CD14-positive monocyte (primary cell): ENCODE measurements around the gene LHPP. TPM values are rescaled to one million over a fixed set of nuclear protein-coding genes. Genes with fewer than 3 reads are reported as not detected.
A peak's percentile ranks its signal among the peaks of the same experiment; 100 is the strongest.

Source experiments
- DNase-seq, 3 donors: peaks; one replicate each; pipeline ENCODE4 v3.0.0-alpha.2; 2011 to 2022
- H2AFZ ChIP-seq: 2 replicates; pipeline ENCODE4 v1.6.0; 2012; ENCODE audit warnings: mild to moderate bottlenecking, low read depth, low read length, inconsistent platforms; ENCODE audit not compliant: insufficient read depth, poor library complexity, severe bottlenecking
- H3K27ac ChIP-seq, 2 donors: 1 replicate in 1 of 2; 2 replicates in 1 of 2; pipeline ENCODE4 v1.5.1; 2012 to 2013; ENCODE audit warnings: low read length in 2 of 2, control low read depth in 1 of 2, inconsistent platforms in 1 of 2, low read depth in 1 of 2, mild to moderate bottlenecking in 1 of 2
- H3K27me3 ChIP-seq, 2 donors: one replicate each; pipeline versions ENCODE4 v1.6.0 to v1.6.1; 2011 to 2013; ENCODE audit warnings: low read length in 2 of 2; ENCODE audit not compliant: control insufficient read depth in 2 of 2, insufficient read depth in 2 of 2
- H3K36me3 ChIP-seq, 2 donors: replicated peaks in 1 of 2; 1 replicate in 1 of 2; 2 replicates in 1 of 2; pipeline versions ENCODE4 v1.5.1 to v1.6.1; 2012 to 2013; ENCODE audit warnings: low read length in 2 of 2, control low read depth in 1 of 2, inconsistent platforms in 1 of 2, mild to moderate bottlenecking in 1 of 2; ENCODE audit not compliant: insufficient read depth in 2 of 2, control insufficient read depth in 1 of 2
- H3K4me1 ChIP-seq, 2 donors: 1 replicate in 1 of 2; 2 replicates in 1 of 2; pipeline versions ENCODE4 v1.5.1 to v1.6.1; 2012 to 2013; ENCODE audit warnings: low read length in 2 of 2, control low read depth in 1 of 2, inconsistent platforms in 1 of 2, mild to moderate bottlenecking in 1 of 2, moderate library complexity in 1 of 2; ENCODE audit not compliant: insufficient read depth in 2 of 2, control insufficient read depth in 1 of 2
- H3K4me2 ChIP-seq: replicated peaks from 2 replicates; pipeline ENCODE3; 2012; ENCODE audit warnings: low read length, moderate library complexity, mild to moderate bottlenecking; ENCODE audit not compliant: poor library complexity, severe bottlenecking; ENCODE audit errors: extremely low read depth
- H3K4me3 ChIP-seq, 3 experiments: fragments of 200-600 bp in 1 of 3; sonication (generic) in 1 of 3; replicated peaks in 1 of 3; 1 replicate in 2 of 3; 2 replicates in 1 of 3; pipeline ENCODE4 v1.5.1; 2011 to 2013; ENCODE audit warnings: low read length in 3 of 3, mild to moderate bottlenecking in 3 of 3, control low read depth in 2 of 3, low read depth in 2 of 3, inconsistent platforms in 1 of 3, moderate library complexity in 1 of 3
- H3K79me2 ChIP-seq: 2 replicates; pipeline ENCODE4 v1.6.0; 2012; ENCODE audit warnings: mild to moderate bottlenecking, control low read depth, inconsistent platforms, low read length, moderate library complexity; ENCODE audit not compliant: insufficient read depth
- H3K9ac ChIP-seq: 2 replicates; pipeline ENCODE4 v1.6.0; 2017; ENCODE audit warnings: low read length, mild to moderate bottlenecking; ENCODE audit not compliant: insufficient read depth, poor library complexity, severe bottlenecking
- H3K9me3 ChIP-seq, 2 donors: replicated peaks in 1 of 2; 1 replicate in 1 of 2; 2 replicates in 1 of 2; pipeline versions ENCODE4 v1.5.1 to v1.6.1; 2012 to 2013; ENCODE audit warnings: low read length in 2 of 2, control low read depth in 1 of 2; ENCODE audit not compliant: control insufficient read depth in 1 of 2, insufficient read depth in 1 of 2
- H4K20me1 ChIP-seq: 2 replicates; pipeline ENCODE4 v1.6.0; 2012; ENCODE audit warnings: mild to moderate bottlenecking, low read length, control low read depth, moderate library complexity; ENCODE audit not compliant: insufficient read depth
- H3K27ac Mint-ChIP-seq, 7 donors: one replicate each; pipeline ENCODE4 v1.8.0; 2020; ENCODE audit warnings: mild to moderate bottlenecking in 7 of 7, mixed read lengths in 7 of 7, moderate library complexity in 6 of 7, inconsistent platforms in 2 of 7
- H3K27me3 Mint-ChIP-seq, 3 donors: one replicate each; pipeline ENCODE4 v1.8.0; 2021 to 2022; ENCODE audit warnings: low read depth in 3 of 3, mild to moderate bottlenecking in 3 of 3, mixed read lengths in 3 of 3, moderate library complexity in 3 of 3, inconsistent platforms in 1 of 3
- H3K36me3 Mint-ChIP-seq, 2 donors: one replicate each; pipeline ENCODE4 v1.8.0; 2020; ENCODE audit warnings: mixed read lengths in 2 of 2, inconsistent platforms in 1 of 2, mild to moderate bottlenecking in 1 of 2
- H3K4me1 Mint-ChIP-seq: one replicate; pipeline ENCODE4 v1.8.0; 2020; ENCODE audit warnings: mild to moderate bottlenecking, mixed read lengths
- H3K4me3 Mint-ChIP-seq, 2 donors: one replicate each; pipeline ENCODE4 v1.8.0; 2020; ENCODE audit warnings: mild to moderate bottlenecking in 2 of 2, mixed read lengths in 2 of 2, moderate library complexity in 1 of 2
- H3K9me3 Mint-ChIP-seq, 7 donors: one replicate each; pipeline ENCODE4 v1.8.0; 2020 to 2022; ENCODE audit warnings: mixed read lengths in 7 of 7, mild to moderate bottlenecking in 6 of 7, moderate library complexity in 6 of 7, inconsistent platforms in 2 of 7
- WGBS: methylation state at CpG from one replicate; pipeline ENCODE4 v1.1.5; 2013; ENCODE audit warnings: missing lambda C conversion rate; ENCODE audit not compliant: insufficient coverage; 5-methylcytosine and 5-hydroxymethylcytosine counted together
- intact Hi-C, 2 donors: fragments of 100-400 bp; cut with micrococcal nuclease; formaldehyde crosslinking; loops; one replicate each; pipeline versions ENCODE4 v1.15.0 to v1.15.1; 2023
- polyA plus RNA-seq, 3 donors: library from polyadenylated mRNA; depleted of rRNA in 1 of 3; unstranded in 2 of 3; stranded (reverse) in 1 of 3; fragments of 300-500 nt in 2 of 3; fragments of >200 nt in 1 of 3; fragmentation: Illumina TruSeq in 2 of 3; gene quantifications; 1 replicate in 2 of 3; 2 replicates in 1 of 3; pipeline ENCODE4 v1.2.3, GENCODE V29; 2012 to 2021
- TF ChIP-seq, protein P1 (sequence below): fragments of 200-600 bp; IDR thresholded peaks from one replicate; pipeline ENCODE4 v1.8.0; 2022; ENCODE audit warnings: antibody characterized with exemption, mild to moderate bottlenecking

Gene LHPP
- polyA plus RNA-seq, 3 donors: 15.2 to 20.6 (median 19.5) TPM

DNA sequence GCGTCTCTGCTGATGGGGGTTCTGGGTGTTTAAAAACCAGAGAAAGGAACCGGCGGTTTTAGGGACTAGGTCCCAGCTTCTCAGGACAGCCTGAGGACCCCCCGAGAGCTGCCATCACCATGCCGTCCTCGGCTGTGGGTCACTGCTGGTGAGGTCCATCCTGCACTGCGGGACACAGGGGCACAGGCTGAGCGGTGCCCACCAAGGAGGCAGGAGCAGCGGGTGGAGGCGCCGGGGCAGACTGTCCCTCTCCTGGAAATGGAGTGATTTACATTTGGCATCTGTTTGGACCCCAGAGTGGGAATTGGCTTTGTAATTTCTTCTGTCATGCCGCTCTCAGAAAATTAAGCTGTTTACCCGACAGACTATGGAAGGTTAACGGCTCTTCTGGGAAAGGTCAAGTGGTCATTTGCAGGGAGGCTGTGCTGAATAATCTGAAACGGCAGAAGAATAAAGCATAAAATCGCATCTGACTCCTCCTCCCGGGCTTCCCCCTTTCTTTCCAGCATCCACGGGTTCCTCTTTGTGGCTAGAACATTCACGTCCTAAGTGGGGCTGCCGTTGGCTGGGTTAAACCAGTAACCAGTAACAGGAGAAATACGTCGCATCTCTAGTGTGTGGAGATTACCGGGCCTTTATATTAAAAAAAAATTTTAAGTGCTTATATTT lies 31.7 kb downstream of the LHPP start:
- peaks cover 26 to 30% of the 10 kb centered on the region in 2 donors for H3K36me3 Mint-ChIP-seq
- peak overlapping the region; percentile 30 to 89 (median 74) for H3K27ac Mint-ChIP-seq
- H3K9me3 Mint-ChIP-seq: no peaks in the 10 kb centered on the region
- no peak overlapping the region for H3K9ac ChIP-seq
- TF ChIP-seq, protein P1, sequence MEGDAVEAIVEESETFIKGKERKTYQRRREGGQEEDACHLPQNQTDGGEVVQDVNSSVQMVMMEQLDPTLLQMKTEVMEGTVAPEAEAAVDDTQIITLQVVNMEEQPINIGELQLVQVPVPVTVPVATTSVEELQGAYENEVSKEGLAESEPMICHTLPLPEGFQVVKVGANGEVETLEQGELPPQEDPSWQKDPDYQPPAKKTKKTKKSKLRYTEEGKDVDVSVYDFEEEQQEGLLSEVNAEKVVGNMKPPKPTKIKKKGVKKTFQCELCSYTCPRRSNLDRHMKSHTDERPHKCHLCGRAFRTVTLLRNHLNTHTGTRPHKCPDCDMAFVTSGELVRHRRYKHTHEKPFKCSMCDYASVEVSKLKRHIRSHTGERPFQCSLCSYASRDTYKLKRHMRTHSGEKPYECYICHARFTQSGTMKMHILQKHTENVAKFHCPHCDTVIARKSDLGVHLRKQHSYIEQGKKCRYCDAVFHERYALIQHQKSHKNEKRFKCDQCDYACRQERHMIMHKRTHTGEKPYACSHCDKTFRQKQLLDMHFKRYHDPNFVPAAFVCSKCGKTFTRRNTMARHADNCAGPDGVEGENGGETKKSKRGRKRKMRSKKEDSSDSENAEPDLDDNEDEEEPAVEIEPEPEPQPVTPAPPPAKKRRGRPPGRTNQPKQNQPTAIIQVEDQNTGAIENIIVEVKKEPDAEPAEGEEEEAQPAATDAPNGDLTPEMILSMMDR: no peak
- H3K27me3 ChIP-seq: no peaks in the 10 kb centered on the region
- H3K36me3 ChIP-seq: peaks cover 0 to 5% of the 10 kb centered on the region in 2 donors
- no peak overlapping the region for H3K27ac ChIP-seq
- H3K27me3 Mint-ChIP-seq: peaks cover 0 to 2% (median 0%) of the 10 kb centered on the region in 3 donors
- H3K4me2 ChIP-seq: peak overlapping the region; percentile 71
- DNase-seq: peak; percentile 35 to 63 (median 48)
- no peak overlapping the region for H2AFZ ChIP-seq
- intact Hi-C loops: no loop called here
- H3K9me3 ChIP-seq: no peaks in the 10 kb centered on the region
- H3K4me1 Mint-ChIP-seq: peaks cover 19% of the 10 kb centered on the region
- 67% methylated on average over 13 of the region's 23 CpGs for WGBS
- H3K4me3 Mint-ChIP-seq: peak overlapping the region; percentile 70 to 81
- no peaks in the 10 kb centered on the region for H3K79me2 ChIP-seq
- H3K4me3 ChIP-seq: peak overlapping the region; percentile 36 to 66 (median 38)
- H4K20me1 ChIP-seq: no peaks in the 10 kb centered on the region
- peaks cover 12 to 17% of the 10 kb centered on the region in 2 donors for H3K4me1 ChIP-seq

DNA sequence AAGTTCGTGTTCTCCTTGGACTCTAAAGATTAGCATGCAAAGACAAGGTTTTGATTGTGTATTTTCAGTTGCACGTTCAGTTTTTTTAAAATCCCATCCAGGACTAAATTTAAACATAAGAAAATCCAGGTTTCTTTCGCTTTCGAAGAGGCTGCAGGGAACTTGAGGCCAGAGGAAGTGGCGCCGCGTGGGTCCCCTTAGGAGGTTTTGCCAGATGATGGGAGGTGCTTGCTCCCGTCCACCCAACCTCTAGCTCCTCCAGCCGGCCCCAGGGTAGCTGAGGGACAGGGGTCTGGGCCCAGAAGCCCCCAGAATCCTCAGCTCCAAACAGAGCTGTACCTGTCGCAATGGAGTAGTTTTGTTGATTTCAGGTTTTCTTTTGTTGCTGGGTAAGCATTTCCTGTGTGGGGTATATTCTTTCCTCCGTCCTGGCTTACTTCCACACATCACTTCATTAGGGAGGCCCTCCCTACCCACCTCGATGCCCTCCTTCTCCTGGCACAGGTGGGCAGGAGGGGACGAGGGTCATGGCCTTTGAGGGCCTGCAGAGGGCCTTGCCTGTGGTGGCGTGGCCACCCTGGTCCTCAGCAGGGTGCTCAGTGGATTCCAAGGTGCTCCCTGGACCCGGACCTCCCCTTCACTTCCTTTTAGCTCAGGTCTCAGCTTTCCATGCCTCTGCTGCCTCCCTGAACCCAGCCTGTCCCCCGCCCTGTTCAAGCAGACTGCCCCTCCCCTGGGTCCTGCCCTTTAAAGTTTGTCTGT lies 32.6 kb downstream of the LHPP start:
- WGBS: 77% methylated on average over 2 of the region's 16 CpGs
- Histone ChIP-seq H3K4me3 (peak overlapping the region; percentile 36 to 66 (median 38)), H2AFZ (peak overlapping the region; percentile 60), H3K27me3 (no peaks in the 10 kb centered on the region), H3K4me2 (peak overlapping the region; percentile 71), H3K79me2 (no peaks in the 10 kb centered on the region), H4K20me1 (no peaks in the 10 kb centered on the region), H3K9ac (no peak overlapping the region), H3K4me1 (peaks cover 12 to 17% of the 10 kb centered on the region in 2 donors), H3K9me3 (no peaks in the 10 kb centered on the region), H3K36me3 (peaks cover 0 to 5% of the 10 kb centered on the region in 2 donors), H3K27ac (no peak overlapping the region)
- intact Hi-C loops: no loop called here
- H3K27me3 Mint-ChIP-seq: peaks cover 0 to 2% (median 0%) of the 10 kb centered on the region in 3 donors
- peak overlapping the region; percentile 70 to 81 for H3K4me3 Mint-ChIP-seq
- H3K4me1 Mint-ChIP-seq: peaks cover 19% of the 10 kb centered on the region
- DNase-seq: peak; percentile 11 to 40 (median 28)
- H3K9me3 Mint-ChIP-seq: no peaks in the 10 kb centered on the region
- H3K27ac Mint-ChIP-seq: peak overlapping the region; percentile 30 to 89 (median 66)
- TF ChIP-seq, protein P1: no peak
- peaks cover 19 to 25% of the 10 kb centered on the region in 2 donors for H3K36me3 Mint-ChIP-seq
